NCI-H526 treated with DMSO at 0.1 percent for 48 hours (cell line): ENCODE data around the gene ZNF200.

Source experiments
- DNase-seq: peaks from one replicate; lab custom pipeline; 2025; lab: John Stamatoyannopoulos, UW

The ZNF200 gene

GRCh38 chr16:3175157-3176093 lies 59.5 kb downstream of the ZNF200 start:
- no peak for DNase-seq

GRCh38 chr16:3174618-3175148 lies 60.3 kb downstream of the ZNF200 start:
- no peak for DNase-seq

- DNase-seq: no peak
These were observed 60.9 kb downstream of the ZNF200 start for GRCh38 chr16:3173892-3174617.
